ENCODE results near the gene DNAI4. TPM values are rescaled to one million over a fixed set of nuclear protein-coding genes. Genes with fewer than 3 reads are reported as not detected.
A peak's percentile ranks its signal among the peaks of the same experiment; 100 is the strongest.

DNAI4 gene
- total RNA-seq, 1 donor from 2014 or later, result 14.3 TPM

GRCh38 chr1:66768965-66769364 lies 155.7 kb downstream of the DNAI4 start:
- no peak for DNase-seq (ENCODE audit: low spot score, unreplicated experiment)
- Mint-ChIP-seq H3K9me3 (ENCODE audit: low read depth) (no peaks in the 10 kb centered on the region), H3K27me3 (no peaks in the 10 kb centered on the region), H3K27ac (peak overlapping the region; percentile 18), H3K36me3 (ENCODE audit: insufficient read depth) (no peaks in the 10 kb centered on the region), H3K4me1 (ENCODE audit: low read depth) (no peaks in the 10 kb centered on the region), H3K4me3 (ENCODE audit: low read depth) (no peak overlapping the region)
- TF ChIP-seq, protein P1, sequence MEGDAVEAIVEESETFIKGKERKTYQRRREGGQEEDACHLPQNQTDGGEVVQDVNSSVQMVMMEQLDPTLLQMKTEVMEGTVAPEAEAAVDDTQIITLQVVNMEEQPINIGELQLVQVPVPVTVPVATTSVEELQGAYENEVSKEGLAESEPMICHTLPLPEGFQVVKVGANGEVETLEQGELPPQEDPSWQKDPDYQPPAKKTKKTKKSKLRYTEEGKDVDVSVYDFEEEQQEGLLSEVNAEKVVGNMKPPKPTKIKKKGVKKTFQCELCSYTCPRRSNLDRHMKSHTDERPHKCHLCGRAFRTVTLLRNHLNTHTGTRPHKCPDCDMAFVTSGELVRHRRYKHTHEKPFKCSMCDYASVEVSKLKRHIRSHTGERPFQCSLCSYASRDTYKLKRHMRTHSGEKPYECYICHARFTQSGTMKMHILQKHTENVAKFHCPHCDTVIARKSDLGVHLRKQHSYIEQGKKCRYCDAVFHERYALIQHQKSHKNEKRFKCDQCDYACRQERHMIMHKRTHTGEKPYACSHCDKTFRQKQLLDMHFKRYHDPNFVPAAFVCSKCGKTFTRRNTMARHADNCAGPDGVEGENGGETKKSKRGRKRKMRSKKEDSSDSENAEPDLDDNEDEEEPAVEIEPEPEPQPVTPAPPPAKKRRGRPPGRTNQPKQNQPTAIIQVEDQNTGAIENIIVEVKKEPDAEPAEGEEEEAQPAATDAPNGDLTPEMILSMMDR (IDR thresholded peaks at IDR 0.05; ENCODE audit: unreplicated experiment), result no peak

DNA sequence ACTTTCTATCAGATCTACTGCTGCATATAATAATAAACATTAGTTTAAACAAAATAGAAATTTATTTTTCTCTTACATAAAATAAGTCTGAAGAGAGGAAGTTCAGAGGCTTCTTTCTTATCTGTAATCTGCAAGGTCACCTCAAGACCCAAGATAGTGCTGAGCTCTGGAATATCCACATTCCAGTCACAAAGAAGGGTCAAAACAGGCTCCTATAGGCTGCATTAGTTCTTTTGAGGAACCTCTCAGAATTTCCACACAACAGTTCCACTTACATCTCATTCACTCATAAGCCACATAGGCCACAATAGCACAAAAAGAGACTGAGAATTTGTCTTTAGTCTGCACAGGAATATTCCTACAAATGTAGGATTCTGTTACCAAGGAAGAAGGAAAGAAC lies 157.0 kb downstream of the DNAI4 start:
- Mint-ChIP-seq H3K36me3 (ENCODE audit: insufficient read depth) (no peaks in the 10 kb centered on the region), H3K9me3 (ENCODE audit: low read depth) (peaks cover 3% of the 10 kb centered on the region), H3K27me3 (no peaks in the 10 kb centered on the region), H3K4me1 (ENCODE audit: low read depth) (no peaks in the 10 kb centered on the region), H3K27ac (no peak overlapping the region), H3K4me3 (ENCODE audit: low read depth) (no peak overlapping the region)
- TF ChIP-seq, protein P1 (IDR thresholded peaks at IDR 0.05; ENCODE audit: unreplicated experiment), result no peak
- no peak for DNase-seq (ENCODE audit: low spot score, unreplicated experiment)

- Mint-ChIP-seq H3K27me3 (no peaks in the 10 kb centered on the region), H3K36me3 (ENCODE audit: insufficient read depth) (no peaks in the 10 kb centered on the region), H3K27ac (no peak overlapping the region), H3K9me3 (ENCODE audit: low read depth) (peaks cover 6% of the 10 kb centered on the region), H3K4me3 (ENCODE audit: low read depth) (no peak overlapping the region), H3K4me1 (ENCODE audit: low read depth) (no peaks in the 10 kb centered on the region)
- DNase-seq (ENCODE audit: low spot score, unreplicated experiment), result no peak
- TF ChIP-seq, protein P1 (IDR thresholded peaks at IDR 0.05; ENCODE audit: unreplicated experiment), result peak; percentile 75
Observed at GRCh38 chr1:66764994-66765578, 159.6 kb downstream of the DNAI4 start.

Other genes starting within 250 kb of the DNAI4 start
- 0.60 TPM in 1 of 2 replicates, not detected in the other for gene DYNLT5, start 172.4 kb downstream of the DNAI4 start, total RNA-seq
- gene INSL5, start 123.6 kb downstream of the DNAI4 start, total RNA-seq, result not detected in 2 replicates
- gene MIER1, start 134 bp upstream of the DNAI4 start, total RNA-seq, result 31.8 and 32.5 TPM in 2 replicates
- gene SLC35D1, start 129.3 kb upstream of the DNAI4 start, total RNA-seq, result 11.9 and 12.2 TPM in 2 replicates
- gene C1orf141, start 210.1 kb upstream of the DNAI4 start, total RNA-seq, result 0.31 TPM in 1 of 2 replicates, not detected in the other
- gene IL23R, start 241.6 kb upstream of the DNAI4 start, total RNA-seq, result not detected in 2 replicates

Data from progenitor cell of endocrine pancreas (in vitro differentiated cells).